Measurements from ENCODE around the gene RSPRY1.
"Not testable (repeated sequence)": the region's sequence is repeated elsewhere in the genome, so short reads cannot be mapped to it uniquely, and the experiment has no call there.

The RSPRY1 gene

GRCh38 chr16:57185446-57185944 is 634 bp upstream of the RSPRY1 start:
- DNase-seq (ENCODE audit: extremely low read depth in 1 of 2, low read depth in 1 of 2): no peak

- no peak for DNase-seq (ENCODE audit: extremely low read depth in 1 of 2, low read depth in 1 of 2)
Measured at GRCh38 chr16:57186872-57187854, 1.0 kb downstream of the RSPRY1 start.

- not testable (repeated sequence) for DNase-seq (ENCODE audit: extremely low read depth in 1 of 2, low read depth in 1 of 2)
Measured at GRCh38 chr16:57187902-57188710, 2.0 kb downstream of the RSPRY1 start.

- DNase-seq (ENCODE audit: extremely low read depth in 1 of 2, low read depth in 1 of 2): no peak
Measured at GRCh38 chr16:57188711-57189002, 2.5 kb downstream of the RSPRY1 start.

- not testable (repeated sequence) for DNase-seq (ENCODE audit: extremely low read depth in 1 of 2, low read depth in 1 of 2)
Measured at GRCh38 chr16:57189527-57189926, 3.4 kb downstream of the RSPRY1 start.

GRCh38 chr16:57190136-57190535 is 4.0 kb downstream of the RSPRY1 start:
- no peak for DNase-seq (ENCODE audit: extremely low read depth in 1 of 2, low read depth in 1 of 2)

- no peak for DNase-seq (ENCODE audit: extremely low read depth in 1 of 2, low read depth in 1 of 2)
Measured at GRCh38 chr16:57191056-57191571, 5.0 kb downstream of the RSPRY1 start.

- no peak for DNase-seq (ENCODE audit: extremely low read depth in 1 of 2, low read depth in 1 of 2)
Measured at GRCh38 chr16:57192146-57192545, 6.0 kb downstream of the RSPRY1 start.

- DNase-seq (ENCODE audit: extremely low read depth in 1 of 2, low read depth in 1 of 2): no peak
Measured at GRCh38 chr16:57192720-57193486, 6.8 kb downstream of the RSPRY1 start.

GRCh38 chr16:57194512-57194911 is 8.4 kb downstream of the RSPRY1 start:
- no peak for DNase-seq (ENCODE audit: extremely low read depth in 1 of 2, low read depth in 1 of 2)

GRCh38 chr16:57196286-57196685 is 10.2 kb downstream of the RSPRY1 start:
- DNase-seq (ENCODE audit: extremely low read depth in 1 of 2, low read depth in 1 of 2): no peak

GRCh38 chr16:57196753-57197152 is 10.6 kb downstream of the RSPRY1 start:
- DNase-seq (ENCODE audit: extremely low read depth in 1 of 2, low read depth in 1 of 2): no peak

- not testable (repeated sequence) for DNase-seq (ENCODE audit: extremely low read depth in 1 of 2, low read depth in 1 of 2)
Measured at GRCh38 chr16:57200321-57200720, 14.2 kb downstream of the RSPRY1 start.

- not testable (repeated sequence) for DNase-seq (ENCODE audit: extremely low read depth in 1 of 2, low read depth in 1 of 2)
Measured at GRCh38 chr16:57200926-57201325, 14.8 kb downstream of the RSPRY1 start.

GRCh38 chr16:57202095-57202886 is 16.2 kb downstream of the RSPRY1 start:
- DNase-seq (ENCODE audit: extremely low read depth in 1 of 2, low read depth in 1 of 2): no peak

GRCh38 chr16:57203451-57203850 is 17.3 kb downstream of the RSPRY1 start:
- DNase-seq (ENCODE audit: extremely low read depth in 1 of 2, low read depth in 1 of 2): no peak

- no peak for DNase-seq (ENCODE audit: extremely low read depth in 1 of 2, low read depth in 1 of 2)
Measured at GRCh38 chr16:57204675-57205074, 18.5 kb downstream of the RSPRY1 start.

GRCh38 chr16:57208926-57209325 is 22.8 kb downstream of the RSPRY1 start:
- DNase-seq (ENCODE audit: extremely low read depth in 1 of 2, low read depth in 1 of 2): no peak

- DNase-seq (ENCODE audit: extremely low read depth in 1 of 2, low read depth in 1 of 2): no peak
Measured at GRCh38 chr16:57209780-57210179, 23.7 kb downstream of the RSPRY1 start.

- no peak for DNase-seq (ENCODE audit: extremely low read depth in 1 of 2, low read depth in 1 of 2)
Measured at GRCh38 chr16:57213462-57213861, 27.3 kb downstream of the RSPRY1 start.
